Heart right ventricle (tissue), 16 donors: Measurements from ENCODE around the gene ACTR10. TPM values are rescaled to one million over a fixed set of nuclear protein-coding genes. Genes with fewer than 3 reads are reported as not detected.
A peak's percentile ranks its signal among the peaks of the same experiment; 100 is the strongest.

Experiments used
- ATAC-seq, 8 donors: fragments of 200-7000 bp; cut with Tn5 transposase; one replicate each; pipeline ENCODE4 v1.9.1; 2020; ENCODE audit warnings: mild to moderate bottlenecking in 8 of 8, moderate library complexity in 8 of 8, moderate number of reproducible peaks in 1 of 8
- DNase-seq, 2 donors: peaks; one replicate each; pipeline ENCODE4 v3.0.0-alpha.2; 2020
- H3K27ac ChIP-seq, 10 donors: fragments of 200-600 bp; sonication (generic) in 2 of 10; one replicate each; pipeline versions ENCODE4 v1.5.0 to v1.8.0; 2020 to 2022; ENCODE audit warnings: mild to moderate bottlenecking in 3 of 10
- H3K27me3 ChIP-seq, 7 donors: fragments of 200-600 bp; one replicate each; pipeline ENCODE4 v1.8.0; 2021 to 2022; ENCODE audit warnings: mild to moderate bottlenecking in 2 of 7
- H3K36me3 ChIP-seq, 9 donors: fragments of 200-600 bp; sonication (generic) in 1 of 9; one replicate each; pipeline versions ENCODE4 v1.5.0 to v1.8.0; 2020 to 2022; ENCODE audit warnings: mild to moderate bottlenecking in 2 of 9
- H3K4me1 ChIP-seq, 9 donors: fragments of 200-600 bp; sonication (generic) in 1 of 9; one replicate each; pipeline versions ENCODE4 v1.5.0 to v1.8.0; 2020 to 2022; ENCODE audit warnings: mild to moderate bottlenecking in 4 of 9
- H3K4me3 ChIP-seq, 10 donors: fragments of 200-600 bp; sonication (generic) in 2 of 10; one replicate each; pipeline versions ENCODE4 v1.5.0 to v1.8.0; 2020 to 2022; ENCODE audit warnings: mild to moderate bottlenecking in 7 of 10, moderate library complexity in 2 of 10
- H3K9me3 ChIP-seq, 11 donors: fragments of 200-600 bp in 10 of 11; sonication (generic) in 2 of 11; one replicate each; pipeline versions ENCODE4 v1.5.0 to v1.8.0; 2013 to 2022; ENCODE audit warnings: mild to moderate bottlenecking in 2 of 11, control low read depth in 1 of 11, moderate library complexity in 1 of 11
- WGBS, 2 donors: extraction: QIAGEN DNeasy Blood & Tissue Kit; methylation state at CpG; one replicate each; pipeline ENCODE4 v1.1.7; 2013; ENCODE audit warnings: inconsistent platforms in 1 of 2; 5-methylcytosine and 5-hydroxymethylcytosine counted together
- intact Hi-C, 10 donors: fragments of 100-400 bp; cut with DNase I; formaldehyde crosslinking; loops; one replicate each; pipeline versions ENCODE4 v1.11.1 to v1.14.2; 2022
- polyA plus RNA-seq, 2 donors: library from polyadenylated mRNA; stranded (reverse); fragments of 200-250 nt; gene quantifications; one replicate each; pipeline ENCODE4 v1.2.3, GENCODE V29; 2013
- total RNA-seq, 10 donors: library from RNA; stranded (reverse); fragmentation: NEBNext Ultra II Directional in 3 of 10; extraction: Animal tissue kit (Norgen Biotek cat#: 25700) in 3 of 10; gene quantifications; one replicate each; pipeline versions ENCODE4 v1.2.1 to v1.2.4, GENCODE V29; 2021 to 2023
- TF ChIP-seq, protein P1 (sequence below), 9 donors: fragments of 200-600 bp; sonication (generic) in 2 of 9; IDR thresholded peaks; one replicate each; pipeline versions ENCODE4 v1.5.0 to v1.8.0; 2021 to 2022; ENCODE audit warnings: antibody characterized with exemption in 9 of 9, mild to moderate bottlenecking in 5 of 9, moderate library complexity in 1 of 9
- donor health status: Arrhythmogenic right ventricular cardiomyopathy.
- donor health status: ischemic (EF 13 %, LVEDD 7.1; RV severe dilation, severe dysfunction).
- donor health status: healthy with polysubstance abuse.
- donor health status: DM: no; HTN: yes; CAD: no.
- donor health status: DM: no; HTN: no; CAD: no.
- donor health status: ischemic (EF 25% LVEDD 6.9; RV normal size, moderate dysfunction).
- donor health status: ischemic (EF 25% LVEDD 5.7; RV mildly dilated, moderate dysfunction).
- donor health status: healthy.
- donor health status: DM: yes; HTN: yes; CAD: no.
- donor health status: Ischemic cardiomyopathy.
- donor health status: ischemic (EF 35%, LVEDD 5.7; RV mildly dilated, moderate dysfunction).
- donor health status: nonischemic (EF 11% LVEDD 7.7; RV severe dilation, severe dysfunction).
- donor health status: DM: yes; HTN: yes; CAD: no.
- donor health status: PGD.
- donor health status: ischemic (EF 29% LVEDD 5.4; RV normal size, mild dysfunction).
- donor health status: nonischemic (EF 23%, LVEDD 6.1; RV moderate dilation, normal function).

The ACTR10 gene
- total and polyA plus RNA-seq, 12 donors: 60.5 to 88.9 (median 72.8) TPM

DNA sequence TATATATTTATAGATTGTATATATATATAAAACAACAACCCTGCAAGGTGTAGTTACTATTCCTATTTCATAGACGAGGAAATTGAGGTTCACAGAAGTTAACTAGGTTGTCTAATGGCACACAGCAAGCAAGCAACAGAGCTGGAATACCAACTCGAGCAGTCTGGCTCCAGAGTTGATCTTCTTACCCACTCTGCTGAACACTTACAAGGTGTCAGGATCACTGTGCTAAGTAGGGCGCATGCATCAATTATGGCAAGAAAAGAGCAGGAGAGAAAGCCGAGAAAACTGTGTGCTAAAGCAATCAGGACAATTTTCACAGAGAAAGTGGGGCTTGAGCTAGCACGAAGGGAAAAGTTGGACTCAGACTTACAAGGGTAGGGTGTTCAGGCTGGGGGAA lies 32.1 kb upstream of the ACTR10 start:
- Histone ChIP-seq H3K9me3 (no peaks in the 10 kb centered on the region), H3K27me3 (no peaks in the 10 kb centered on the region), H3K27ac (no peak overlapping the region), H3K4me3 (no peak overlapping the region), H3K36me3 (no peaks in the 10 kb centered on the region), H3K4me1 (peaks cover 0 to 12% (median 4%) of the 10 kb centered on the region in 9 donors)
- ATAC-seq (no peak), DNase-seq (no peak)
- intact Hi-C loops: loop anchor here in 5 of 10 donors (2.0 to 10.0 kb wide), 4 partner anchors 57 to 683 kb away; no protein-coding TSS in a partner anchor
- TF ChIP-seq, protein P1, sequence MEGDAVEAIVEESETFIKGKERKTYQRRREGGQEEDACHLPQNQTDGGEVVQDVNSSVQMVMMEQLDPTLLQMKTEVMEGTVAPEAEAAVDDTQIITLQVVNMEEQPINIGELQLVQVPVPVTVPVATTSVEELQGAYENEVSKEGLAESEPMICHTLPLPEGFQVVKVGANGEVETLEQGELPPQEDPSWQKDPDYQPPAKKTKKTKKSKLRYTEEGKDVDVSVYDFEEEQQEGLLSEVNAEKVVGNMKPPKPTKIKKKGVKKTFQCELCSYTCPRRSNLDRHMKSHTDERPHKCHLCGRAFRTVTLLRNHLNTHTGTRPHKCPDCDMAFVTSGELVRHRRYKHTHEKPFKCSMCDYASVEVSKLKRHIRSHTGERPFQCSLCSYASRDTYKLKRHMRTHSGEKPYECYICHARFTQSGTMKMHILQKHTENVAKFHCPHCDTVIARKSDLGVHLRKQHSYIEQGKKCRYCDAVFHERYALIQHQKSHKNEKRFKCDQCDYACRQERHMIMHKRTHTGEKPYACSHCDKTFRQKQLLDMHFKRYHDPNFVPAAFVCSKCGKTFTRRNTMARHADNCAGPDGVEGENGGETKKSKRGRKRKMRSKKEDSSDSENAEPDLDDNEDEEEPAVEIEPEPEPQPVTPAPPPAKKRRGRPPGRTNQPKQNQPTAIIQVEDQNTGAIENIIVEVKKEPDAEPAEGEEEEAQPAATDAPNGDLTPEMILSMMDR (IDR thresholded peaks at IDR 0.05): no peak
- WGBS, 2 donors: 86 to 91% methylated on average over 5 of the region's 5 CpGs

DNA sequence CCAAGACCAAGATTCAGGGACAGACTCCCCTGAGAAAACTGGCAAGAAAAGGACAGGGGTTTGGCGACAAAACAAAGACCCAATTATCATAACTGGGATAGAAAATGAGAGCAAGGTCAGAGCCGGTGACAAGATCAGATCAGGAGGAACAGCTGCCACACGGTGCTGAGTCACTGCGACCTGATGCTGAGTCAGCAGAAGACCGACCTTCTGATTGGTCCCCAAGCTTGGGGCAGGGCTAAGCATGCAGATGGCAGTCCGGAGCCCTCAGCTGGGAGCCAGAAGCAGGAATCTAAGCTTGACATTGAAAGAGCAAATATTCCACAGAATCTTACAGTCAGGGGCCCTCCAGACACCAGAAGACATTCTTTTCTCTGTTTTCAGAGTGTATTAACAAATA lies 28.9 kb upstream of the ACTR10 start:
- Histone ChIP-seq H3K9me3 (no peaks in the 10 kb centered on the region), H3K27me3 (no peaks in the 10 kb centered on the region), H3K4me3 (no peak overlapping the region), H3K27ac (no peak overlapping the region), H3K4me1 (peaks cover 0 to 12% (median 4%) of the 10 kb centered on the region in 9 donors), H3K36me3 (no peaks in the 10 kb centered on the region)
- intact Hi-C loops: no loop called here
- peak; percentile 76 to 95 (median 84) for ATAC-seq
- WGBS, 2 donors: 15 to 24% methylated on average over 6 of the region's 6 CpGs
- TF ChIP-seq, protein P1 (IDR thresholded peaks at IDR 0.05): no peak
- peak; percentile 33 to 46 for DNase-seq

DNA sequence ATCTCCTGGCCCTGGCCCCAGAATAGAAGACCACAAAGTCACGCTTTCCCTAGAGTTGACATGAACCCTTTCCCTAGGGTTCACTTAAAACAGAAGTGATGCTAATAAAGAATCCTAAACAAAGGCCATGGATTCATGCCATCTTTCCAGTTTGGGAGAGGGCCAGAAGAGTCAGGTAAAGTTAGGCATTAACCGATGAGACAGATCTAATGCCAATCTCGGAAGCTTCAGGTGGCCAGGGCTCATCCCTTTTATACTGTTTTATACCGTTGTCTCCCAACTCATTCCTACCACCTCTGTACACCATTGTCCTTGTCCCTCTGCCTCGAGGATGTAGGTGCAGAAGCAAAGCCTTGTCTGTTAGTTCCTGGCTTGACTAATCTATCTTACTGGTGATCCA lies 22.8 kb upstream of the ACTR10 start:
- Histone ChIP-seq H3K9me3 (no peaks in the 10 kb centered on the region), H3K27ac (no peak overlapping the region), H3K4me3 (no peak overlapping the region), H3K4me1 (no peaks in the 10 kb centered on the region), H3K36me3 (no peaks in the 10 kb centered on the region), H3K27me3 (no peaks in the 10 kb centered on the region)
- intact Hi-C loops: no loop called here
- DNase-seq (no peak), ATAC-seq (no peak)
- 77 to 87% methylated on average over 5 of the region's 5 CpGs for WGBS, 2 donors
- TF ChIP-seq, protein P1 (IDR thresholded peaks at IDR 0.05): no peak

DNA sequence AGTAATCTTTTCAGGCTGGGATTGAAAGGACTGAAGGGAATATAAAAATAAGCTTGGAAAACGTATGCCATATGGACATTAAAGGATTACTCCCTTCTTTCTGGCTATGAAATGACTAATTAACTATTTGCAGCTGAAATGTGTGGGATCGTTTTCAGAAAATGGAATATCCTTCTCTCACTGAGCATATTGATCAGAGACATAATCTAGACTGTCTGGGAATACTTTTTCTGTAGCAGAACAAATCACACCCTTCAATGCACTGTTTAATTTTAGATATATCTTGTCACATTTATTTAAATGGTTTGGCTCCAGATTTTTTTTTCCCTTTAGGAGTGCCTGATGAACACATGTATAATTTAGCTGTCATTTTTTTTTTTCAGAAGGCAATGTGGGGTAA lies 10.8 kb upstream of the ACTR10 start:
- H3K27ac ChIP-seq: no peak overlapping the region
- 68 to 73% methylated on average over 2 of the region's 2 CpGs for WGBS, 2 donors
- TF ChIP-seq, protein P1 (IDR thresholded peaks at IDR 0.05): no peak
- no peaks in the 10 kb centered on the region for H3K36me3 ChIP-seq
- intact Hi-C loops: loop anchor here in 1 of 10 donors (2.0 kb wide), 1 partner anchor 14 kb away; no protein-coding TSS in a partner anchor
- H3K27me3 ChIP-seq: no peaks in the 10 kb centered on the region
- no peak for DNase-seq
- no peaks in the 10 kb centered on the region for H3K9me3 ChIP-seq
- H3K4me3 ChIP-seq: no peak overlapping the region
- peaks cover 0 to 10% (median 0%) of the 10 kb centered on the region in 9 donors for H3K4me1 ChIP-seq
- no peak for ATAC-seq
